Middle frontal gyrus (tissue), 1 donor: ENCODE measurements around the gene EPS8L2.

Experiments used
- DNase-seq: peaks from one replicate; pipeline ENCODE4 v3.0.0-alpha.2; 2015; ENCODE audit warnings: low spot score; ENCODE audit errors: extremely low spot score

Gene EPS8L2

DNA sequence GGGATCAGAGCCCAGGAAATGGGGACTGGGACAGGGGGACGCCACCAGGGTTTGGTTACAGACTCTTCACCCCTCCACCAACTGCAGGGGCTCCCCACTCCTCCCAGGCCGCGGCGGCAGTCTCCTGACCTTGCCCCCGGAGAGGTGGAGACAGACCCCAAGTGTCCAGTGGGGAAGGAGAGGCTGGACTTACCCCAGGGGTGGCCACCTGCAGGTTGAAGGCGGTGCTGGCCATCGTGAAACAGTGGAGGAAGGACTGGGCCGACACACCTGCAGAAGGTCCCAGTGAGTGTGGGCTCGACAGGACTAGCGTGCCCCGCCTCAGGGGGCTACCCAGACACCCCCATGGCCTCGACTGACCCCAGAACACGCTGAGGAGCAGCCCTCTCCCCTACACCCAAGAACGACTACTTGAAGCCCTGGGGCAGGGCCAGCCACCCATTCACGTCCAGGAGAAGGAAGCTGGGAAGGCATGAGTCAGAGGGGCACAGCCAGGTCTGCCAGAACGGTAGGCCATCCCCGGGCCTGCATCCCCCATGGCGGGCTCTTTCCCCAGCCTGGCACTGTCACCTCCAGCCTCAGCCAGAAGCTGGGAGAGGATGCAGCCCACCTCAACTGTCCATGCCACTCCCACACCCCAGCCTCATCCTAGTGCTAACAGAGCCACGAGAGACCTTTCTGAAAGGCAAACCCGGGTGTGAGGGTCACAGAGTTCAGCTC lies 69.0 kb downstream of the EPS8L2 start:
- DNase-seq: no peak

DNA sequence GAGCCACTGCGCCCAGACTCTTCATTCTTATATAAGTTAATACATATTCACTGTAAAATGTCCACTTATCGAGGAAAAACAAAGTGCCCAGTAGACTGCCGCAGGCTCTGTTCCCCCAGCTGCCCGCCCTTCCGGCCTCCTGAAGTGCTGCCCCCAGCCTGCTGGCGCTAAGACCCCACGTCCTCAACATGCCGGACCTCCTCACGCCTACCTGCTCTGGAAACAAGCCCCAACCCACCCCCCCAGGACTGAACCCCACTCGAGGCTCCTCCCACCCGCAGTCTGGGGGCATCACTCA lies 70.2 kb downstream of the EPS8L2 start:
- no peak for DNase-seq

DNA sequence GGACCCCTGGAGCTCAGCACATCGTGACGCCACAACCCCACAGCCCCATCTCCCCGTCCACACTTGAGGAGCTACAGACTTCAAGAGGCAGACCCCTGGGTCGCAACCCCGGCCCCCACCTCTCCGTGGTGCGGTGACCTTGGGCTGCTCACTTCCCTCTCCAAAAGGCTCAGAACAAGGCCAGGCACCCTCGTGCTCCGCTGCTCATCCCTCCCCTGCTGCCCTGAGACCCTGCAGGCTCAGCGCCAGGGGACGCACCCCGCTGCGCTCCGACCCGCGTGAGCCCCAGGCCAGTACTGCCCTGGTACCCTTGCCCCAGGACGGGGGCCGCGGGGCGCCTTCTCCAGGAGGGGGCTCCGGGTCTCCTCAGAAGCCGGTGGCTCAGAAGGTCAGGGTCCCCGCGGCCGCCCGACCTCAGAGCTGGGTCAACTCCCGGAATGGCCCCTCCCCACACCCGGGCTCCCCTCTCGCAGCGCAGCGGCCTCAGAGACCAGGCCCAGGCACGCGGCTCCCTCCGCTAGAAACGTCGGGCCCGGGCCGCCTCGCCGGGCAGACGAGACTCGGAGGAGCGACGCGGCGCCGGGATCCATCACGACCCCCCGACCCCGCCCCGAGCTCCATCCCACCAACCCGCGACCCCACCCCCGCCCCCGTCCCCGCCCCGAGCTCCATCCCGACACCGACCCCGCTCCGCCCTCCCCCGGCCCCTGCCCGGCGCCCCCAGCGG lies 70.7 kb downstream of the EPS8L2 start:
- DNase-seq: no peak
